Caco-2 (cell line): Measurements from ENCODE around the gene GADD45G. TPM values are rescaled to one million over a fixed set of nuclear protein-coding genes. Genes with fewer than 3 reads are reported as not detected.

Source experiments
- BruUV-seq: library from RNA; stranded (reverse); fragments of 400-500 nt; replicated peaks from 2 replicates; lab custom pipeline; 2021; lab: Mats Ljungman, UMichigan
- CTCF ChIA-PET: fragments of 300-600 bp; sonication (Branson Sonifier 250); formaldehyde crosslinking; loops from one replicate; lab custom pipeline; 2022; ENCODE audit warnings: antibody characterized with exemption; lab: Charles Lee
- POLR2A ChIA-PET: fragments of 300-600 bp; sonication (Branson Sonifier 250); formaldehyde crosslinking; loops from one replicate; lab custom pipeline; 2022; ENCODE audit warnings: antibody characterized with exemption; lab: Charles Lee
- DNase-seq, 2 experiments: peaks; one replicate each; pipeline versions ENCODE4 v3.0.0 to v3.0.0-alpha.2; 2020 to 2022
- H3K27me3 ChIP-seq: replicated peaks from 2 replicates; pipeline ENCODE4 v1.6.0; 2011; ENCODE audit warnings: low read length; ENCODE audit not compliant: control insufficient read depth, insufficient read depth
- H3K36me3 ChIP-seq: 2 replicates; pipeline ENCODE4 v1.5.1; 2011; ENCODE audit warnings: low read length; ENCODE audit not compliant: control insufficient read depth, insufficient read depth
- H3K4me1 ChIP-seq: fragments of 250-450 bp; sonication (Bioruptor Pico); 2 replicates; pipeline ENCODE4 v1.5.1; 2020; ENCODE audit warnings: mild to moderate bottlenecking
- H3K4me3 ChIP-seq: 2 replicates; pipeline ENCODE4 v1.5.1; 2011; ENCODE audit warnings: low read depth, mild to moderate bottlenecking, control low read depth, low read length
- H3K9me3 ChIP-seq: fragments of 250-450 bp; sonication (Bioruptor Pico); 2 replicates; pipeline ENCODE4 v1.5.1; 2020; ENCODE audit warnings: mild to moderate bottlenecking, moderate library complexity
- H3K27ac Mint-ChIP-seq: one replicate; pipeline ENCODE4 v1.8.0; 2022; ENCODE audit warnings: mixed read lengths; ENCODE audit not compliant: unreplicated experiment
- H3K27me3 Mint-ChIP-seq: one replicate; pipeline ENCODE4 v1.8.0; 2022; ENCODE audit warnings: mixed read lengths; ENCODE audit not compliant: insufficient read depth, unreplicated experiment
- H3K36me3 Mint-ChIP-seq: one replicate; pipeline ENCODE4 v1.8.0; 2022; ENCODE audit warnings: mild to moderate bottlenecking, mixed read lengths; ENCODE audit not compliant: insufficient read depth, unreplicated experiment
- H3K4me1 Mint-ChIP-seq: one replicate; pipeline ENCODE4 v1.8.0; 2022; ENCODE audit warnings: low read depth, mixed read lengths; ENCODE audit not compliant: unreplicated experiment
- H3K4me3 Mint-ChIP-seq: one replicate; pipeline ENCODE4 v1.8.0; 2022; ENCODE audit warnings: mild to moderate bottlenecking, moderate library complexity, mixed read lengths; ENCODE audit not compliant: unreplicated experiment
- H3K9me3 Mint-ChIP-seq: one replicate; pipeline ENCODE4 v1.8.0; 2022; ENCODE audit warnings: mixed read lengths; ENCODE audit not compliant: unreplicated experiment
- intact Hi-C: fragments of 100-400 bp; cut with micrococcal nuclease; formaldehyde crosslinking; loops from one replicate; pipeline ENCODE4 v1.10.0; 2022; ENCODE audit not compliant: unreplicated experiment
- total RNA-seq: library from RNA; stranded (reverse); gene quantifications from 2 replicates; pipeline ENCODE4 v1.2.3, GENCODE V29; 2022
- TF ChIP-seq, protein P1 (sequence below), 2 experiments: fragments of 200-600 bp in 1 of 2; IDR thresholded peaks; 1 replicate in 1 of 2; 2 replicates in 1 of 2; pipeline versions ENCODE4 v1.5.1 to v1.8.0; 2011 to 2022; ENCODE audit warnings: antibody characterized with exemption in 1 of 2, control low read depth in 1 of 2, inconsistent platforms in 1 of 2, low read depth in 1 of 2, low read length in 1 of 2, mild to moderate bottlenecking in 1 of 2, moderate library complexity in 1 of 2; ENCODE audit not compliant: insufficient read depth in 1 of 2, severe bottlenecking in 1 of 2, unreplicated experiment in 1 of 2

The GADD45G gene
- total RNA-seq, 1 experiment from 2014 or later: 3.7 TPM

DNA sequence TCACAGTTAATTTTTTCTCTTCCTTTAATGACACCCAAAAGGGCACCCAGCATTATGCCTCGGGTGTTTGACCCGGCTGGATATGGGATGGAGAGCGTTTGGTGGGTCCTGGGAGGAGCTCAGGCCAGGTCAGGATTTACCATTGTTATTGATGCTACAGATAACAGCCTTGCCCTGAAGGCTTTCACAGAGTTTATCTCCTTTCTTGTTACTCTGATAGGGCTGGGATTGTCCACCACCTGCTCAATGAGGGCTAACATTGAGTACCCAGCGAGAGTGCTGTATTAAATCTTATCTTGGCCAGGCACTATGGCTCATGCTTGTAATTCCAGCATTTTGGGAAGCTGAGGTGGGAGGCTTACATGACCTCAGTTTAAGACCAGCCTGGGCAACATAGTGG, 37.2 kb downstream of the GADD45G start:
- Histone ChIP-seq H3K27me3 (no peaks in the 10 kb centered on the region), H3K4me1 (peaks cover 6% of the 10 kb centered on the region), H3K36me3 (no peaks in the 10 kb centered on the region), H3K4me3 (no peak overlapping the region), H3K9me3 (no peaks in the 10 kb centered on the region)
- Mint-ChIP-seq H3K4me1 (no peaks in the 10 kb centered on the region), H3K9me3 (no peaks in the 10 kb centered on the region), H3K36me3 (no peaks in the 10 kb centered on the region), H3K4me3 (no peak overlapping the region), H3K27ac (no peak overlapping the region), H3K27me3 (no peaks in the 10 kb centered on the region)
- TF ChIP-seq, protein P1, sequence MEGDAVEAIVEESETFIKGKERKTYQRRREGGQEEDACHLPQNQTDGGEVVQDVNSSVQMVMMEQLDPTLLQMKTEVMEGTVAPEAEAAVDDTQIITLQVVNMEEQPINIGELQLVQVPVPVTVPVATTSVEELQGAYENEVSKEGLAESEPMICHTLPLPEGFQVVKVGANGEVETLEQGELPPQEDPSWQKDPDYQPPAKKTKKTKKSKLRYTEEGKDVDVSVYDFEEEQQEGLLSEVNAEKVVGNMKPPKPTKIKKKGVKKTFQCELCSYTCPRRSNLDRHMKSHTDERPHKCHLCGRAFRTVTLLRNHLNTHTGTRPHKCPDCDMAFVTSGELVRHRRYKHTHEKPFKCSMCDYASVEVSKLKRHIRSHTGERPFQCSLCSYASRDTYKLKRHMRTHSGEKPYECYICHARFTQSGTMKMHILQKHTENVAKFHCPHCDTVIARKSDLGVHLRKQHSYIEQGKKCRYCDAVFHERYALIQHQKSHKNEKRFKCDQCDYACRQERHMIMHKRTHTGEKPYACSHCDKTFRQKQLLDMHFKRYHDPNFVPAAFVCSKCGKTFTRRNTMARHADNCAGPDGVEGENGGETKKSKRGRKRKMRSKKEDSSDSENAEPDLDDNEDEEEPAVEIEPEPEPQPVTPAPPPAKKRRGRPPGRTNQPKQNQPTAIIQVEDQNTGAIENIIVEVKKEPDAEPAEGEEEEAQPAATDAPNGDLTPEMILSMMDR (IDR thresholded peaks at IDR 0.05; ENCODE audit: insufficient read depth in 1 of 2, low read depth in 1 of 2, low read length in 1 of 2, severe bottlenecking in 1 of 2, unreplicated experiment in 1 of 2): no peak
- CTCF ChIA-PET: no interaction called here
- POLR2A ChIA-PET: no interaction called here
- no TSS peak for BruUV-seq
- no peak for DNase-seq
- intact Hi-C loops: loop anchor here (1.0 kb wide), 1 partner anchor 10 kb away; no protein-coding TSS in a partner anchor

DNA sequence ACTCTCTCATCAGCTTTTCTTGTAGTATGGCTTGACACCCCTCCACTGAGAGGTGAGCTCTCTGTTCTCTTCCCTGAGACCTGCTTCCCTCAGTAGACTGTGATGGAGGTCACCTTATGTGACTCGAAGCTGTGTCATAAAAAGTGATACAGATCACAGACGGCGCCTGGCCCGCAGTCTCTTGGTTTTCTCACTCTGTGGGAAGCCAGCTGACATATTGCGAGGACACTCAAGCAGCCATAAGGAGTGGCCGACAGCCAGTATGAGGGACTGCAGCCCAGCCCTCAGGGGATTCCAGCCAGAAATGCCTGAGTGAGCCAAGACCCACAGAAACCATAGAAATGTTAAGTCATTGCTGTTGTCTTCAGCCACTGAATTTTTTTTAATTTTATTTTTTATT, 38.0 kb downstream of the GADD45G start:
- ChIA-PET POLR2A (no interaction called here), CTCF (no interaction called here)
- no peaks in the 10 kb centered on the region for H3K4me1 Mint-ChIP-seq
- no peak for DNase-seq
- intact Hi-C loops: loop anchor here (1.0 kb wide), 1 partner anchor 10 kb away; no protein-coding TSS in a partner anchor
- H3K27me3 Mint-ChIP-seq: no peaks in the 10 kb centered on the region
- Histone ChIP-seq H3K4me1 (peaks cover 14% of the 10 kb centered on the region), H3K9me3 (no peaks in the 10 kb centered on the region), H3K27me3 (no peaks in the 10 kb centered on the region), H3K4me3 (no peak overlapping the region), H3K36me3 (no peaks in the 10 kb centered on the region)
- no peaks in the 10 kb centered on the region for H3K9me3 Mint-ChIP-seq
- TF ChIP-seq, protein P1 (IDR thresholded peaks at IDR 0.05; ENCODE audit: insufficient read depth in 1 of 2, low read depth in 1 of 2, low read length in 1 of 2, severe bottlenecking in 1 of 2, unreplicated experiment in 1 of 2): no peak
- no peak overlapping the region for H3K4me3 Mint-ChIP-seq
- no TSS peak for BruUV-seq
- no peaks in the 10 kb centered on the region for H3K36me3 Mint-ChIP-seq
- H3K27ac Mint-ChIP-seq: no peak overlapping the region

DNA sequence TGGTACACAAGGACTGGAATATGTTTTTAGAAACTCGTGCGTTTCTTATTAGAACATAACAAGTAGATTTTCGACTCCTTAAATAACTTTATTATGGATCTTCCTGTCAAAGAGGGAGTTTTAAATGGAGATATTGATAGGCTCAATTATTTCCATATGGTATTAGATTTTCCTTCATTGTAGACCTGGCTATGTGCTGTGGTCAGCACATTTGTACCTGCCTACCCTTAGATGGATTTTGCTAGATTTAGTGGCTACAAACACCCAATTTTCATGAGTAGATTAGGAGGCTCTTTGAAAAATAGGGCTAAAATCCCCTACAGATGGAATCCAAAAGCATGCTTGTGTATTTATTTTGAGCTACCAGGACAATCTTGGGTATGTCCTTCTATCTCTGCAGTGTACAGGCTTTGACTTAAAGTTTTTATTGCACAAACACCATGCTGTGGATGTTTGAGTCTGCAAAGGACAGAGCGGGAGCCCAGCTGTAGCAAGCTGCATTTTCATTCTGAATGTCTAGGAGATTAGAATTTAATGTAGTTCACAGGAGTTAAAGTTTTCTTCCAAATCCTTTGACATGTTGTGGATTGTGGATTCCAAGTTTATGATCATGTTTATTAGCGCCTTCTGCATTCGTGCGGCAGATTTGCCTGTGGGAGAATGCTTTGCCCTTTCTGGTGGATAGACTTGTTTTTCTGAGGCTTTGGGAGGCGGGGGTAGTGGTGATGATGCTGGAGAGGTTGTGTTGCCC, 41.6 kb downstream of the GADD45G start:
- intact Hi-C loops: no loop called here
- H3K9me3 Mint-ChIP-seq: no peaks in the 10 kb centered on the region
- no peaks in the 10 kb centered on the region for H3K27me3 ChIP-seq

More for the DNA sequence above, 41.6 kb downstream of the GADD45G start:
- no peak for DNase-seq
- no peaks in the 10 kb centered on the region for H3K36me3 Mint-ChIP-seq
- H3K36me3 ChIP-seq: no peaks in the 10 kb centered on the region
- no peaks in the 10 kb centered on the region for H3K9me3 ChIP-seq
- TF ChIP-seq, protein P1 (IDR thresholded peaks at IDR 0.05; ENCODE audit: insufficient read depth in 1 of 2, low read depth in 1 of 2, low read length in 1 of 2, severe bottlenecking in 1 of 2, unreplicated experiment in 1 of 2): no peak
- H3K27ac Mint-ChIP-seq: no peak overlapping the region
- H3K4me1 ChIP-seq: peaks cover 35% of the 10 kb centered on the region
- H3K4me3 ChIP-seq: no peak overlapping the region
- H3K27me3 Mint-ChIP-seq: no peaks in the 10 kb centered on the region
- ChIA-PET POLR2A (no interaction called here), CTCF (no interaction called here)
- H3K4me3 Mint-ChIP-seq: no peak overlapping the region
- peaks cover 5% of the 10 kb centered on the region for H3K4me1 Mint-ChIP-seq
- no TSS peak for BruUV-seq
